ENCODE results near the gene ZNF865. TPM values are rescaled to one million over a fixed set of nuclear protein-coding genes. Genes with fewer than 3 reads are reported as not detected.

The ZNF865 gene
- total RNA-seq, 1 donor from 2014 or later = 18.9 TPM

DNA sequence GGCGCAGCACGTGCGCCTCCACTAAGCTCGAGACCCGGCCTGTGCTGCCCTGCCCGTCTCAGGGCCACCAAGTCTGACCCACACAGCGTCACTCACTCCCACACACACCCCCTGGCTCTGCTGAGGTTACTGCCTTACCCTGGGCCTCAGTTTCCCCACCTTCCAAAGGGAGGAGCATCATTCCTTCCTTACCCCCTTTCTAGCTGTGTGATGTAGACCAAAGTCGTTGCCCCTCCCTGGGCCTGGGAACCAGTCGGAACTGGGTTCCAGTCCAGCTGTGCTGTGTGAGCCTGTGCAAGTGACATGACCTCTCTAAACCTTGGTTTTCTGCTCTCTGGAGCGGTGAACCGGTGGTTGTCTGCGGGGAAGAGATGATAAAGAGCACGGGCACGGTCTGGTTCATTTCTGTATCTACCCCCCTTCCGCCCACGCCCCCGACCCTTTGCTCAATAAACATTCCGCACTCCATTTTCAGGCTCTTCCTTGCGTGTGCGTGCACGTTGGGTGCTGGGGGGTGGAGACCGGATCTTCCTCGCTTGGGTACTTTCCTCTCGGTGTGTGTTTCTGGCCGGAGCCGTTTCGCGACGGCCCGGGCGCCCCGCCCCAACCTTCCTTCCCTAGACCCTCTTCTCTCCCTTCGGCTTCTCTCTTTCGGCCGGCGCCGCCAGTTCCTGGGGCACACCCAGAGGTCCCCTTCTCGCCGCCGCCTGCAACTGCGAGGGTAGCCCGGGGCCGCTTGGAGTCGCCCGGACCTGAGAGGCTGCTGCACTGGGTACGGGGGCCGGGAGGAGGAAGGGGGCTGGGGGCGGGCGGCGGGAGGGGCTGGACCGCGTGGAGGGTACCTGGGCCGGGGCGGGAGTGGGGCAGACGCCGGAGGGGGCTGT, 37.8 kb downstream of the ZNF865 start, which contains the start of gene ZNF581:
ZNF581 (plus strand) TSS at position 647 of the 884 bp plus-strand sequence. CDS start 923 bp downstream, outside the sequence.
- ChIA-PET POLR2A (interaction anchor here (1.1 to 4.7 kb wide), 12 partner anchors 9 to 389 kb away, joined by 3 to 47 read pairs (median 8); partner anchors contain the start of genes FIZ1, U2AF2, ZNF628 and ZNF784), CTCF (interaction anchor here (1.5 to 1.8 kb wide), 2 partner anchors 11 to 166 kb away, joined by 7 to 10 read pairs; no protein-coding TSS in a partner anchor)
- Mint-ChIP-seq H3K27ac (peak within 1 kb of the TSS; percentile 96), H3K4me1 (peaks cover 67% of the 10 kb centered on the region), H3K9me3 (peaks cover 3% of the 10 kb centered on the region), H3K36me3 (ENCODE audit: low read depth) (peaks cover 33% of the 10 kb centered on the region), H3K4me3 (peak within 1 kb of the TSS; percentile 86), H3K27me3 (no peaks in the 10 kb centered on the region)
- ATAC-seq (ENCODE audit: low read depth) (peak; percentile 51), DNase-seq (peak; percentile 84)
- TF ChIP-seq, protein P1, sequence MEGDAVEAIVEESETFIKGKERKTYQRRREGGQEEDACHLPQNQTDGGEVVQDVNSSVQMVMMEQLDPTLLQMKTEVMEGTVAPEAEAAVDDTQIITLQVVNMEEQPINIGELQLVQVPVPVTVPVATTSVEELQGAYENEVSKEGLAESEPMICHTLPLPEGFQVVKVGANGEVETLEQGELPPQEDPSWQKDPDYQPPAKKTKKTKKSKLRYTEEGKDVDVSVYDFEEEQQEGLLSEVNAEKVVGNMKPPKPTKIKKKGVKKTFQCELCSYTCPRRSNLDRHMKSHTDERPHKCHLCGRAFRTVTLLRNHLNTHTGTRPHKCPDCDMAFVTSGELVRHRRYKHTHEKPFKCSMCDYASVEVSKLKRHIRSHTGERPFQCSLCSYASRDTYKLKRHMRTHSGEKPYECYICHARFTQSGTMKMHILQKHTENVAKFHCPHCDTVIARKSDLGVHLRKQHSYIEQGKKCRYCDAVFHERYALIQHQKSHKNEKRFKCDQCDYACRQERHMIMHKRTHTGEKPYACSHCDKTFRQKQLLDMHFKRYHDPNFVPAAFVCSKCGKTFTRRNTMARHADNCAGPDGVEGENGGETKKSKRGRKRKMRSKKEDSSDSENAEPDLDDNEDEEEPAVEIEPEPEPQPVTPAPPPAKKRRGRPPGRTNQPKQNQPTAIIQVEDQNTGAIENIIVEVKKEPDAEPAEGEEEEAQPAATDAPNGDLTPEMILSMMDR (IDR thresholded peaks at IDR 0.05) = no peak
- intact Hi-C loops (cut with micrococcal nuclease) = loop anchor here (1.0 to 10.0 kb wide), 6 partner anchors 8 to 1178 kb away; partner anchors contain the start of genes C19orf85, ISOC2, LENG9 and ZSCAN5A

DNA sequence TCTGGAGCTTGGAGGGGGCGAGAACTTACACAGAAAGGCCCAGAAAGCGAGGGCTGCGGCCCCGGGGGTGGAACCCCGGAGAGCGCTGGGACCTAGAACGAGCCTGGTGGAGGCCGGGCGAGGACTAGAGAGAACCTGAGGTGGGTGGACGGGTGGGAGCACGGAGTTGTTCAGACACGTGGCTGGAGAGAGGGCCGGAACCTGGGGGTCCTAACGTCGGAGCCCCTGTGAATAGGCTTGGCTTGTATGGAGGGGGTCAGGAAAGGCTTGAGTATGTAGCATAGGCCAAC, 38.4 kb downstream of the ZNF865 start:
- Mint-ChIP-seq H3K9me3 (peaks cover 3% of the 10 kb centered on the region), H3K4me1 (peaks cover 69% of the 10 kb centered on the region), H3K4me3 (peak overlapping the region; percentile 86), H3K27ac (peak overlapping the region; percentile 96), H3K36me3 (ENCODE audit: low read depth) (peaks cover 31% of the 10 kb centered on the region), H3K27me3 (no peaks in the 10 kb centered on the region)
- DNase-seq (no peak), ATAC-seq (ENCODE audit: low read depth) (no peak)
- ChIA-PET POLR2A (interaction anchor here (1.4 to 4.7 kb wide), 5 partner anchors 9 to 167 kb away, joined by 3 to 47 read pairs (median 16); partner anchors contain the start of genes FIZ1 and U2AF2), CTCF (interaction anchor here (1.0 to 4.4 kb wide), 2 partner anchors 9 to 11 kb away, joined by 3 to 33 read pairs; no protein-coding TSS in a partner anchor)
- TF ChIP-seq, protein P1 (IDR thresholded peaks at IDR 0.05) = no peak
- intact Hi-C loops (cut with micrococcal nuclease) = loop anchor here (1.0 to 10.0 kb wide), 6 partner anchors 9 to 1179 kb away; partner anchors contain the start of genes C19orf85, ISOC2, LENG9 and ZSCAN5A

DNA sequence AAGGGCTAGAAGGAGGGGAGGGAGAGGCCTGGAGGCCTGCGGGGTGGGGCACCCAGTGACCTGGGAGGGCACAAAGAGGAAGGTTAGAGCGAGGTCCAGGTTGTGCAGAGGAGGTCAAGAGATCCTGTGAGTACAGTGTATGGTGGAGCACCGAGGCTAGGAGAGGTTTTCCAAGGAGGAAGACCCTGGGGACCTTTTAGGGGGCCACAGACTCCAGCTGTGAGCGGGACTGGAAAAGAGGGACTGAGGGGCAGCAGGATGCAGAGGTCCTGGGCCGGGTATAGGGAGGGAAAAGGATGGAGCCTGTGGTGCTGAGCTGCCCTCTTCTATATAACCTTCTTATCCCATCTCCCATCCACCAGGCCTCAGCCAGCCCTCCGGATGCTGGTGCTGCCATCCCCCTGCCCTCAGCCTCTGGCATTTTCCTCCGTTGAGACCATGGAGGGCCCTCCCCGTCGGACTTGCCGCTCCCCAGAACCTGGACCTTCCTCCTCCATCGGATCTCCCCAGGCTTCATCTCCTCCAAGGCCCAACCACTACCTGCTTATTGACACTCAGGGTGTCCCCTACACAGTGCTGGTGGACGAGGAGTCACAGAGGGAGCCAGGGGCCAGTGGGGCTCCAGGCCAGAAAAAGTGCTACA, 38.9 kb downstream of the ZNF865 start:
- peaks cover 28% of the 10 kb centered on the region for H3K36me3 Mint-ChIP-seq (ENCODE audit: low read depth)
- CTCF ChIA-PET = interaction anchor here (1.0 to 4.4 kb wide), 2 partner anchors 9 to 11 kb away, joined by 3 to 33 read pairs; no protein-coding TSS in a partner anchor
- DNase-seq = no peak
- TF ChIP-seq, protein P1 (IDR thresholded peaks at IDR 0.05) = no peak
- intact Hi-C loops (cut with micrococcal nuclease) = loop anchor here (5.0 to 10.0 kb wide), 4 partner anchors 182 to 1180 kb away; partner anchors contain the start of genes C19orf85, ISOC2, LENG9 and ZSCAN5A
- H3K4me3 Mint-ChIP-seq = peak overlapping the region; percentile 86
- H3K4me1 Mint-ChIP-seq = peaks cover 67% of the 10 kb centered on the region
- H3K9me3 Mint-ChIP-seq = no peaks in the 10 kb centered on the region
- POLR2A ChIA-PET = interaction anchor here (0.6 to 4.7 kb wide), 8 partner anchors 9 to 390 kb away, joined by 3 to 47 read pairs (median 14); partner anchors contain the start of genes FIZ1 and U2AF2
- no peak for ATAC-seq (ENCODE audit: low read depth)
- no peaks in the 10 kb centered on the region for H3K27me3 Mint-ChIP-seq
- peak overlapping the region; percentile 96 for H3K27ac Mint-ChIP-seq

DNA sequence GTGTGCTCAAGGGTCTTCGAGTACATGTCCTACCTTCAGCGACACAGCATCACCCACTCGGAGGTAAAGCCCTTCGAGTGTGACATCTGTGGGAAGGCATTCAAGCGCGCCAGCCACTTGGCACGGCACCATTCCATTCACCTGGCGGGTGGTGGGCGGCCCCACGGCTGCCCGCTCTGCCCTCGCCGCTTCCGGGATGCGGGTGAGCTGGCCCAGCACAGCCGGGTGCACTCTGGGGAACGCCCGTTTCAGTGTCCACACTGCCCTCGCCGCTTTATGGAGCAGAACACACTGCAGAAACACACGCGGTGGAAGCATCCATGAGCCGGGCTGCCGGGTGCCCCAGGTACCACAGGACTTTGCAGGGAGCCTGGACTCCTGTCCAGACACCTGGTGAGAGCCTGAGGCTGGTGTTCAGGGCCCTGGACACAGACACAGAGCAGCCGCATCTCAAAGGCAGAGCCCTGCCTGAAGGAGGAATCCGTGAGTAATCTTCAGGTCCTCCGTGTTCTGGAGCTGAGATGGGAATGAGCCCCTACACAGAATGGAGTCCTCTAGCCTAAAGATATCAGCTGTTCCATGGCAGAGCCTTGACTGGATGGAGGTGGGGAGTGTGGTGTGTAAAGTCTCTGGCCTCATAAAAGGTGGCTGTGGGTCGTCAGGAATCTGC, 39.5 kb downstream of the ZNF865 start:
- ATAC-seq (ENCODE audit: low read depth) (no peak), DNase-seq (no peak)
- Mint-ChIP-seq H3K9me3 (no peaks in the 10 kb centered on the region), H3K27me3 (no peaks in the 10 kb centered on the region), H3K4me3 (peak overlapping the region; percentile 86), H3K4me1 (peaks cover 68% of the 10 kb centered on the region), H3K27ac (peak overlapping the region; percentile 96), H3K36me3 (ENCODE audit: low read depth) (peaks cover 28% of the 10 kb centered on the region)
- intact Hi-C loops (cut with micrococcal nuclease) = loop anchor here (5.0 to 10.0 kb wide), 4 partner anchors 183 to 1180 kb away; partner anchors contain the start of genes C19orf85, ISOC2, LENG9 and ZSCAN5A
- TF ChIP-seq, protein P1 (IDR thresholded peaks at IDR 0.05) = no peak
- ChIA-PET POLR2A (interaction anchor here (0.6 to 4.7 kb wide), 7 partner anchors 8 to 391 kb away, joined by 3 to 47 read pairs (median 4); partner anchors contain the start of genes HSPBP1 and U2AF2), CTCF (interaction anchor here (1.0 to 4.4 kb wide), 2 partner anchors 8 to 12 kb away, joined by 3 to 33 read pairs; no protein-coding TSS in a partner anchor)
